ENCODE data around the gene GLRX5.

DNA sequence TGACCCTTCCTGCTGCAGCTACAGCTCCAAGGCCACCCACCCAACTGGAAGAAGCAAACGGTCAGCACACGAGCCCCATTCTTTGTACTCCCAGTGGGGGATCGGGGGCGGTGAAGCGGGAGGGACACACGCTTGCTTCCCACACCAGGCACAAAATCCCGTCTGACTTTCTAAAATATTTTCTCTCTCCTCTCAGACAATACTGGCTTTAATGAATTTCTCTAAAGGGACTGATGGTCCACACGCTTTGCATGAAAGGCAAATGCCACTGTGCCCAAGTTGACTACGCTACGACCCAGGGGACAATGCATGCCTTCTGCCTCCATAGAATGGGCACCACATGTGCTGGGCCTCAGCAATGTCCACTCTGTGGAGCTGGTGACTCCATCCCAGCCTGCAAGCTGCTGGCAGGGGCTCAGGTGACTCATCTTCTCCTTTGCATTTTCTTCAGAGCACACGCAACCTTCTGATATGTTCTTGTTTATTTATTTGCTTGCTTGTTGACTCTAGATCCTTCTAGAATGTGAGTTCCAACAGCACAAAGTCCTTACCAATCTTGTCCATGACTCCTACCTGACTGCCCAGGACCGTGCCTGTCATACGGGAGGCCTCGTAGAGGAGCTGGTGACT is 34.0 kb upstream of the GLRX5 start:
- TF ChIP-seq, protein P1, sequence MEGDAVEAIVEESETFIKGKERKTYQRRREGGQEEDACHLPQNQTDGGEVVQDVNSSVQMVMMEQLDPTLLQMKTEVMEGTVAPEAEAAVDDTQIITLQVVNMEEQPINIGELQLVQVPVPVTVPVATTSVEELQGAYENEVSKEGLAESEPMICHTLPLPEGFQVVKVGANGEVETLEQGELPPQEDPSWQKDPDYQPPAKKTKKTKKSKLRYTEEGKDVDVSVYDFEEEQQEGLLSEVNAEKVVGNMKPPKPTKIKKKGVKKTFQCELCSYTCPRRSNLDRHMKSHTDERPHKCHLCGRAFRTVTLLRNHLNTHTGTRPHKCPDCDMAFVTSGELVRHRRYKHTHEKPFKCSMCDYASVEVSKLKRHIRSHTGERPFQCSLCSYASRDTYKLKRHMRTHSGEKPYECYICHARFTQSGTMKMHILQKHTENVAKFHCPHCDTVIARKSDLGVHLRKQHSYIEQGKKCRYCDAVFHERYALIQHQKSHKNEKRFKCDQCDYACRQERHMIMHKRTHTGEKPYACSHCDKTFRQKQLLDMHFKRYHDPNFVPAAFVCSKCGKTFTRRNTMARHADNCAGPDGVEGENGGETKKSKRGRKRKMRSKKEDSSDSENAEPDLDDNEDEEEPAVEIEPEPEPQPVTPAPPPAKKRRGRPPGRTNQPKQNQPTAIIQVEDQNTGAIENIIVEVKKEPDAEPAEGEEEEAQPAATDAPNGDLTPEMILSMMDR (IDR thresholded peaks at IDR 0.05; ENCODE audit: insufficient read depth, low read length, poor library complexity, severe bottlenecking): no peak
- no peak for TF ChIP-seq EZH2phosphoT487 (conservative IDR thresholded peaks at IDR 0.05; ENCODE audit: low read length)
